K562 treated with DMSO at 1 percent for 24 hours (cell line): ENCODE measurements around the gene ABHD12B. TPM values are rescaled to one million over a fixed set of nuclear protein-coding genes. Genes with fewer than 3 reads are reported as not detected.

ENCODE experiments used
- total RNA-seq: library from RNA; unstranded; fragments of 300-600 nt; gene quantifications from 2 replicates; pipeline ENCODE4 v1.2.3, GENCODE V29; 2022; ENCODE audit warnings: low read depth; ENCODE audit not compliant: insufficient read depth

ABHD12B gene, protein sequence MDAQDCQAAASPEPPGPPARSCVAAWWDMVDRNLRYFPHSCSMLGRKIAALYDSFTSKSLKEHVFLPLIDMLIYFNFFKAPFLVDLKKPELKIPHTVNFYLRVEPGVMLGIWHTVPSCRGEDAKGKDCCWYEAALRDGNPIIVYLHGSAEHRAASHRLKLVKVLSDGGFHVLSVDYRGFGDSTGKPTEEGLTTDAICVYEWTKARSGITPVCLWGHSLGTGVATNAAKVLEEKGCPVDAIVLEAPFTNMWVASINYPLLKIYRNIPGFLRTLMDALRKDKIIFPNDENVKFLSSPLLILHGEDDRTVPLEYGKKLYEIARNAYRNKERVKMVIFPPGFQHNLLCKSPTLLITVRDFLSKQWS
- total RNA-seq: not detected in 2 replicates

DNA sequence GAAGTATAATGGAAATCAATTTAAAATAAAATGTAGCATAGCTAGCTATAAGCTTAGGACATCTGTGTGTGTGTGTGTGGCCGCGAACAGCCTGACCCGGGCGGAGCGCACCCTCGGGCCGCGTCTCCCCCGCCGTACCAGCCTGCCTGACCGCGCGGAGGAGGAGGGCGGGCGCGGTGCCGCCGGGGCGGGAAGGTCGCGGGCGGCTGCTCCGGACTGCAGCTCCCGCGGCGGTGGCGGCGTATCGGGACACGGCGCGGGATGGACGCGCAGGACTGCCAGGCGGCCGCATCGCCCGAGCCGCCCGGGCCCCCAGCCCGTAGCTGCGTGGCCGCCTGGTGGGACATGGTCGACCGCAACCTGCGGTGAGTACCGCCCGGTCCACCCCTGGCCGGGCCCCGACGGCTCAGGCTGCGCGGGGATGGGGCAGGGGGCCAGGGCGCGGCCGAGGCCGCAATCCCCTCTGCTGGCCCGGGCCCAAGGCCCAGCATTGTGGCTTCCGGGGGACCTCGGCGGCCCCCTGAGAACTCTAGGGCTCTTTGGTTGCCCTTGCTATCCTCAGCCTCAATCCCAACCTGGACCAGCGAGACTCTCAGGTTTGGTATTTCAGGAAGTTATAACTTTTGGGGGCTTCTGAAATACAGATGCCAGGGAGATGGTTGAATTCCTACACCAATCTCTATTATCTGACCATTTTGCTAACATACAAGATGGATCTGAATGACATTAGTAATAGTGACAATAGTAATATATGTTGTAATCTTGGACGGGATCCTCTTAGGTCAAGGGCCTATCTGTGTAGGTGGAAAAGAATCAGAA, at the start of gene ABHD12B:
Gene ABHD12B (plus strand): TSS at position 140 of the 819 bp plus-strand sequence. CDS start 122 bp downstream, at position 262.

DNA sequence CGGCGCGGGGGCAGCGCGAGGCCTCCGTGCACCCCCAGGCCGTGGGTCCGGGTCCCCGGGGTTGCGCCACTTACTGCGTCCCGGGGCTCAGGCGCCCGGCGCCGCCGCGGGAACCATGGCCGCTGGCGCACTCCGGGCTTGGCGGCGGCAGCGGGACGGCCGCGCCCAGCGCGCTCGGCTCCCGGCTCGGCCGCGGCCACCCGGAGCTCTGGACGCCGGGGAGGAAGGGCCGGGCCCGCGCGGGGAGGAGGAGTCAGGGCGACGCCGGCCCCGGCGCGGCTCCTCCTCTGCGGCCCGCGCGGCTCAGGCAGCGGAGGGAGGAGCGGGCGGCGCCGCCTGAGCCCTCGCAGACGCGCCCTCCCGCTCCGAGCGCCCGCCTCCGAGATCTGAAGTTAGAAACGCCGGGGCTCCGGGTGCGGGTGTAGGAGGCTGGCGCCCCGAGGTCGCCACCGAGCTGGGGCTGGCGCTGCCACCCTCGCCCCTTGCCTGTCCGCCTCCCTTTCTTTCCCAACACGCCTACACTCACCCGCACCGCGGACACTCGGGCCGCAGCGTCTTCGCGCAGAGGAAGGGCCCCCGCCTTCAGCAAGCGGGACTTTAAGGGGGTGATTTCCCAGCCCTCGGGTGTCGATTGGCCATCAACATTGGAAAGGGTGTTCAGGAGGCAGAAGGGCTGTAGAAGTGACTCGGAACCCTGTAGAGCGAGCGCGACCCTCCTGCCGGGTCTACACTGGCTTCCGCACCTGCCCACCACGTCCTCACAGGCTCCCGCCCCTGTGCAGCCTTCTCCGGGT, 40.7 kb upstream of the ABHD12B start, which contains the start of gene NIN:
Gene NIN (minus strand): TSS at position 231 of the 794 bp plus-strand sequence. CDS start 9,106 bp downstream, outside the sequence.

DNA sequence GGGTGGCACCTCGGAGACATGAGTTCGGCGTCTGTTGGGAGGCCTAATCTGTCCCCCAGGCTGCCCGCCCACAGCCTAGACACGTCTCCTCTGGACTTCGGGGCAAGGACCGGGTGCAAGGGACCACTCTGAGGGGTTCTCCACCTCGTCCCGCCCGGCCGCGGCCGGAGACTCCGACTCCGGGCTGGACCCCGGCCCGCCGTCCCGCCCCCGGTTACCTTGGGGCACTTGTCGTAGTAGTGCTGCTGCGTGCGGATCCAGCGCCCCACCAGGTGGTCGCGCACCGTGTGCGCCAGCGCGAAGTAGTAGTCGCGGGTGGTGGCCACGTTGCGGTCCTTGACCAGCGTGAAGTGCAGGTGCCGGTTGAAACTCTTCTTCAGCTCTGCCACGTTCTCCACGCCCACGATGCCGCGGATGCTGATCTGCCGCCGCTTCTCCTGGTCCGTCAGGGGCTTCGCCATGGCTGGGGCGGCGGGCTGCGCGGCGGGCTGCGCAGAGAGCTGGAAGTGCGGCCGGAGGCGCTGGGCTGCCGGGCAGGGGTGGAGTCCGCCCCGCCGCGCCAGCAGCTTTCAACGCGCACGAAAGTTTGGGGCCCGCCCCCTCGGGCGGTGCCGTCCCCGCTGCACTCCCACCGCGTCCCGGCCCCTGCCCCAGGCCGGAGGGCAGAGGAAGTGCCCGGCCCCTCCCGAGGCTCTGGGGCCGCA, 72.2 kb downstream of the ABHD12B start, which contains the start of gene PYGL:
Gene PYGL (minus strand): TSS at position 541 of the 704 bp plus-strand sequence. CDS start 80 bp downstream, at position 461.

Other genes with a start within 250 kb of the ABHD12B start
- gene SAV1, start 203.7 kb upstream of the ABHD12B start, total RNA-seq: 12.3 and 14.9 TPM in 2 replicates
- 2.6 and 3.5 TPM in 2 replicates for gene NIN, start 40.9 kb upstream of the ABHD12B start, total RNA-seq
- 33.0 and 33.2 TPM in 2 replicates for gene PYGL, start 72.4 kb downstream of the ABHD12B start, total RNA-seq
- gene TRIM9, start 223.1 kb downstream of the ABHD12B start, total RNA-seq: 0.13 TPM in 1 of 2 replicates, not detected in the other